G401.6 (cell line): ENCODE data around the gene OSBPL8.
"Not testable (repeated sequence)": the region's sequence is repeated elsewhere in the genome, so short reads cannot be mapped to it uniquely, and the experiment has no call there.

Source experiments
- FAIRE-seq: peaks from 2 replicates; lab custom pipeline; 2012; peaks lifted over from hg19 to GRCh38; lab: Jason Lieb, UNC

The OSBPL8 gene

GRCh38 chr12:76520348-76520747 is 39.2 kb downstream of the OSBPL8 start:
- FAIRE-seq: no peak

- no peak for FAIRE-seq
These were observed 40.0 kb downstream of the OSBPL8 start for GRCh38 chr12:76519538-76519937.

GRCh38 chr12:76518699-76519098 is 40.9 kb downstream of the OSBPL8 start:
- no peak for FAIRE-seq

GRCh38 chr12:76515271-76515670 is 44.3 kb downstream of the OSBPL8 start:
- no peak for FAIRE-seq

- FAIRE-seq: not testable (repeated sequence)
These were observed 48.4 kb downstream of the OSBPL8 start for GRCh38 chr12:76511116-76511716.

- FAIRE-seq: no peak
These were observed 51.2 kb downstream of the OSBPL8 start for GRCh38 chr12:76508128-76508980.

GRCh38 chr12:76506149-76506548 is 53.4 kb downstream of the OSBPL8 start:
- FAIRE-seq: no peak

GRCh38 chr12:76505050-76505449 is 54.5 kb downstream of the OSBPL8 start:
- FAIRE-seq: no peak

GRCh38 chr12:76504606-76505005 is 55.0 kb downstream of the OSBPL8 start:
- no peak for FAIRE-seq

- no peak for FAIRE-seq
These were observed 55.6 kb downstream of the OSBPL8 start for GRCh38 chr12:76503957-76504356.

- no peak for FAIRE-seq
These were observed 58.2 kb downstream of the OSBPL8 start for GRCh38 chr12:76501390-76501789.

- not testable (repeated sequence) for FAIRE-seq
These were observed 60.4 kb downstream of the OSBPL8 start for GRCh38 chr12:76499136-76499535.

- no peak for FAIRE-seq
These were observed 64.0 kb downstream of the OSBPL8 start for GRCh38 chr12:76495556-76495955.

- no peak for FAIRE-seq
These were observed 68.3 kb downstream of the OSBPL8 start for GRCh38 chr12:76491292-76491691.

- no peak for FAIRE-seq
These were observed 68.8 kb downstream of the OSBPL8 start for GRCh38 chr12:76490763-76491162.

- no peak for FAIRE-seq
These were observed 69.8 kb downstream of the OSBPL8 start for GRCh38 chr12:76489737-76490136.

- no peak for FAIRE-seq
These were observed 73.6 kb downstream of the OSBPL8 start for GRCh38 chr12:76486011-76486410.

- no peak for FAIRE-seq
These were observed 78.8 kb downstream of the OSBPL8 start for GRCh38 chr12:76480796-76481195.

GRCh38 chr12:76478045-76478444 is 81.5 kb downstream of the OSBPL8 start:
- FAIRE-seq: no peak

- not testable (repeated sequence) for FAIRE-seq
These were observed 86.7 kb downstream of the OSBPL8 start for GRCh38 chr12:76472862-76473261.

GRCh38 chr12:76471579-76471978 is 88.0 kb downstream of the OSBPL8 start:
- no peak for FAIRE-seq

GRCh38 chr12:76470028-76470939 is 89.3 kb downstream of the OSBPL8 start:
- peak; percentile 6 for FAIRE-seq
